Suprapubic skin (tissue), 3 donors: Measurements from ENCODE around the gene CACNG4.

Source experiments
- EP300 ChIP-seq: sonication (generic); formaldehyde crosslinking; IDR thresholded peaks from one replicate; pipeline ENCODE4 v1.6.1; 2017; ENCODE audit warnings: antibody characterized with exemption
- TF ChIP-seq, protein P1 (sequence below), 2 donors: fragments of 200-600 bp in 1 of 2; fragments of 450-650 bp in 1 of 2; sonication (generic) in 1 of 2; IDR thresholded peaks; one replicate each; pipeline ENCODE4 v1.5.1; 2016 to 2019; ENCODE audit warnings: antibody characterized with exemption in 2 of 2, mild to moderate bottlenecking in 1 of 2, moderate library complexity in 1 of 2

DNA sequence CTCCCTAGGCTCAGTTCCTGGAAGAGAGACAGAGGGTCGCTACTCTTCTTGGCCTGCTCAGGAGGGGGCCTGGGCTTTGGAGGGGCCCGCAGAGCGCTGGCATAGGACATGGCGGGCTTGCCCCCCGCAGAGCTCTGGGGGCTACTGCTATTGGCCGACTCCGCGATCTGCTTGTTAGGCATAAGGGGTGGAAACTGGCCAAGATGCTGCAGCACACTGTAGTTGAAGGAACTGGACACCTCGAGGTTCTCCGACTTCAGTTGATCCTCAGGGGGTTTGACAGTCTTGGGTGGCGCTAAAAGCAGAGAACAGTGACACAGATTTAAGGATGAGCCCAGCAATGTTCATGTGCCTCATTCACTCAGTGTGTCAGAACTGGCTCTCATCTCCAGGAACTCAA lies 113.8 kb downstream of the CACNG4 start:
- TF ChIP-seq EP300, result no peak
- TF ChIP-seq, protein P1, sequence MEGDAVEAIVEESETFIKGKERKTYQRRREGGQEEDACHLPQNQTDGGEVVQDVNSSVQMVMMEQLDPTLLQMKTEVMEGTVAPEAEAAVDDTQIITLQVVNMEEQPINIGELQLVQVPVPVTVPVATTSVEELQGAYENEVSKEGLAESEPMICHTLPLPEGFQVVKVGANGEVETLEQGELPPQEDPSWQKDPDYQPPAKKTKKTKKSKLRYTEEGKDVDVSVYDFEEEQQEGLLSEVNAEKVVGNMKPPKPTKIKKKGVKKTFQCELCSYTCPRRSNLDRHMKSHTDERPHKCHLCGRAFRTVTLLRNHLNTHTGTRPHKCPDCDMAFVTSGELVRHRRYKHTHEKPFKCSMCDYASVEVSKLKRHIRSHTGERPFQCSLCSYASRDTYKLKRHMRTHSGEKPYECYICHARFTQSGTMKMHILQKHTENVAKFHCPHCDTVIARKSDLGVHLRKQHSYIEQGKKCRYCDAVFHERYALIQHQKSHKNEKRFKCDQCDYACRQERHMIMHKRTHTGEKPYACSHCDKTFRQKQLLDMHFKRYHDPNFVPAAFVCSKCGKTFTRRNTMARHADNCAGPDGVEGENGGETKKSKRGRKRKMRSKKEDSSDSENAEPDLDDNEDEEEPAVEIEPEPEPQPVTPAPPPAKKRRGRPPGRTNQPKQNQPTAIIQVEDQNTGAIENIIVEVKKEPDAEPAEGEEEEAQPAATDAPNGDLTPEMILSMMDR (IDR thresholded peaks at IDR 0.05), result no peak
